ENCODE results near the gene ABCA4.

ABCA4 gene

DNA sequence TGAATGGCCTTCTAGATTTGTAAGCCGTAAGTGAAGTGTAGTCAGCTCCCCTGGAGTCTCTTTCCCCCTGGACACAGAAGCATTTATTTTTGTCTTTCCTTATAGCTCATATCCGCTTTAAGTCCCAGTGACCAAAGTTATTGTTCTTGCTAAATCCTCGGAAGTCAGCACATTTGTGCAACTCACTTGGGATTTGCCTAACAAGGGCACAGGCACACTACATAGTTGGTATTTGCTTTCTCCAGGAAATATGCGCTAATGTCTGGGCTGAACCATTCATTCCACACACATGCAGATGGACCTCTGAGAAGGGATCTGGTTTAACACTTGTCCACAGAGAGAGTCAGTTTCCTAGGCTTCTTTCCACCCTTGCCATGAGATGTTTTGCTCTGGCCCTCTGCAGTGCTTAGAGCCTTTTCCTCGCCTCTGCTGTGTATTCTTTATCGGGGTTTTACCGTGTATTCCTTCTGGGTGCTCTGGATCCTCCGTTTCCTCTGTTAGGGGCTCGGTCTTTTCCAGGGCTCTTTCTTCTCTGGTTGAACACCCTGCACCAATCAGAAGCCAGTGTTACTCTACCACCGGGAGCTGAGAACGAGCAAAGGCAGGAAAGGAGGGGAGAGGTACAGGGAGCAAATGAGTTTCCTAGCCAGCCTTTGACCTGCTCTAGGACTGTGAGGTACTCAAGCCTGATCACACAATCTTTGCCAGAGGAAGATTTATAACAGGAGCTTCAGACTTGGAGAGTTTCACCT, 72.4 kb downstream of the ABCA4 start:
- TF ChIP-seq, protein P1, sequence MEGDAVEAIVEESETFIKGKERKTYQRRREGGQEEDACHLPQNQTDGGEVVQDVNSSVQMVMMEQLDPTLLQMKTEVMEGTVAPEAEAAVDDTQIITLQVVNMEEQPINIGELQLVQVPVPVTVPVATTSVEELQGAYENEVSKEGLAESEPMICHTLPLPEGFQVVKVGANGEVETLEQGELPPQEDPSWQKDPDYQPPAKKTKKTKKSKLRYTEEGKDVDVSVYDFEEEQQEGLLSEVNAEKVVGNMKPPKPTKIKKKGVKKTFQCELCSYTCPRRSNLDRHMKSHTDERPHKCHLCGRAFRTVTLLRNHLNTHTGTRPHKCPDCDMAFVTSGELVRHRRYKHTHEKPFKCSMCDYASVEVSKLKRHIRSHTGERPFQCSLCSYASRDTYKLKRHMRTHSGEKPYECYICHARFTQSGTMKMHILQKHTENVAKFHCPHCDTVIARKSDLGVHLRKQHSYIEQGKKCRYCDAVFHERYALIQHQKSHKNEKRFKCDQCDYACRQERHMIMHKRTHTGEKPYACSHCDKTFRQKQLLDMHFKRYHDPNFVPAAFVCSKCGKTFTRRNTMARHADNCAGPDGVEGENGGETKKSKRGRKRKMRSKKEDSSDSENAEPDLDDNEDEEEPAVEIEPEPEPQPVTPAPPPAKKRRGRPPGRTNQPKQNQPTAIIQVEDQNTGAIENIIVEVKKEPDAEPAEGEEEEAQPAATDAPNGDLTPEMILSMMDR (conservative IDR thresholded peaks at IDR 0.05; ENCODE audit: low read depth, low read length): no peak
- DNase-seq (ENCODE audit: low read depth): peak; percentile 85
- no peak overlapping the region for H3K4me3 ChIP-seq (ENCODE audit: low read length)

DNA sequence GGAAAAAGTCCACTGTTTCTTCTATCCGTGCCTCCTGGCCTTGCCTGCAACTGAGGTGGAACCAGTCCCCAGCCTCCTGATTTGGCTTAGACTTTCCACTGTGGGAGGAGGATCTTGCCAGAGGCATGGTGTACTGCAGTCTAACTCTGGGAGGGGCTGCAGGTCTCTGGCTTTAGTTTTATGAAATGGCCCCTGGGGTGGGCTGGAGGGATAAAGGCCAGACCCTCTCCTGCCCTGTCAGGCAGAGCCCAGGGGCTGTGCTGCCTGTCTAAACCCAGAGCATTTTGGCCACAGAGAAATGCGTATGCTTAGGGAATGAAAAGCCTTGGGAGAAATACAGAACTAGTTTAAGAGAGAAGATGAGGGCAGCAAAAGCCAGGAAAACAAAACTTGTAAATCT, 73.0 kb downstream of the ABCA4 start:
- TF ChIP-seq, protein P1 (conservative IDR thresholded peaks at IDR 0.05; ENCODE audit: low read depth, low read length): peak; percentile 2
- no peak for DNase-seq (ENCODE audit: low read depth)
- H3K4me3 ChIP-seq (ENCODE audit: low read length): no peak overlapping the region

DNA sequence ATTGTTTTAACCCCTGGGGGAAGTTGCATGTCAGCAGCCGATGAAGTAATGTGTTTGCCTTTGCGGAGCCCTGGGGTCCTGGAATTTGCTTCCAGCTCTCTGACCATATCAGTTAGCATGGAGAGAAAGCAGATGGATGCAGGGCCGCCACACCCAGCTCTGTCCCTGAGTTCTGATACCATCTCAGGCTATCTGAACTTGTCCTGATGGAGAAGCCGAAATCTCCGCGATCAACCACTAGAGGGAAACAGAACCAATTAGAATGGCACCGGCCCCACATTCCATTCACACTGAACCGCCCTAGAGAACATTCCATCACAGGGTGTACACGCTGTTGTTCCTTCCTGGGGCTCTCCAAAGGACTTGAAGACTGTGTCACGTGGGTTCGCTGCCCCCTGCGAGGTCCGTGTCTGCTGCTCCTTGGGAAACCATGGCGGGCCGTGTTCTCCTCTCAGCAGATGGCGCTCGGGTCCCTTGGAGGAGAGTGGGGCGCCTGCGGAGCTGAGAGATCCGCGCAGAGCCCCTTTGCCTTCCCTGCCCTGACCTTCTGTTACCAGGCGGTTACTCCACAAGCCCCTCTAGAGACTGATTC, 75.4 kb downstream of the ABCA4 start:
- peak; percentile 90 for DNase-seq (ENCODE audit: low read depth)
- no peak overlapping the region for H3K4me3 ChIP-seq (ENCODE audit: low read length)
- TF ChIP-seq, protein P1 (conservative IDR thresholded peaks at IDR 0.05; ENCODE audit: low read depth, low read length): peak; percentile 72

DNA sequence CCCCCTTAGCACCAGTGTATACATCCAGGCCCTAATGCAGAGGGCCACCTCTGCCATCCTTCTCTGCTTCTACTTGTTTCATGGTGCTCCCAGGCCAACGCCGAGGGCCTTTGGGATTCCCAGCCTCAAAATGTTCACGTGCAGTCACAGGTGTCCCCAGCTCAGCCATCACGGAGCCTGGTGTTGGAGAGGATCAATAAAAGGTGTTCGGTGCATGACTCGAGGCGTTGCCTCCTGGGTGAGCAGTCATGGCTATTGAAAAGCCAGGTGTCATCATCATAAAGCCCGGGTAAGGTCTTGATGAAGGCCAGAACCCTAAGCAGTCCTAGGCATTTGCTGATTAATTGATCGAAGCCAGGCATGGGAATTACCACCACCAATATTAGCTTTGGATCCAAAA, 76.1 kb downstream of the ABCA4 start:
- TF ChIP-seq, protein P1 (conservative IDR thresholded peaks at IDR 0.05; ENCODE audit: low read depth, low read length): no peak
- DNase-seq (ENCODE audit: low read depth): no peak
- H3K4me3 ChIP-seq (ENCODE audit: low read length): no peak overlapping the region

DNA sequence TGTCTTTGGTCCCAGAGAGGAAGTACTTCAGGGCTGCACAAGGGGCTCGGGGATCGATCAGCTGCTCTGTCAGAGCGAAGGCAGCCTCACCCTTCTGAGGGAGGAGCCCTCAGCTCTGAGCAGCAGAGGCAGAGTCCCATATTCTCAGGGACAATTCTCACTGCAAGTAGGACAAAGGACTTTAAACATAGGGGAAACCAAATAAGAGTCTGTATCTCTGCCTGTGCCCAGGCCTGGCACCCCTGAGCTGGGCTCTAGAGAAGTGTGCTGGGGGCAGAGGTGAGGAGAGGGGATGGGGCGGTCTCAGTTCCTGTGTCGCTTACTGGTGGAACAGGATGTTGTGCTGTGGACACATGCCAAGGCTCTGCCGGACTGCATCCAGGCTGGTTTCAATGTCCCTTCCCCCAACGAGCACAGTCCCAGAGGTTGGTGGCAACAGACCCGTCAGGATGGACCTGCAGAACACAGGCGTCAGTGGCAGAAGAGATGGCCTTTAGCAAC, 76.6 kb downstream of the ABCA4 start:
- DNase-seq (ENCODE audit: low read depth): no peak
- no peak overlapping the region for H3K4me3 ChIP-seq (ENCODE audit: low read length)
- TF ChIP-seq, protein P1 (conservative IDR thresholded peaks at IDR 0.05; ENCODE audit: low read depth, low read length): no peak

DNA sequence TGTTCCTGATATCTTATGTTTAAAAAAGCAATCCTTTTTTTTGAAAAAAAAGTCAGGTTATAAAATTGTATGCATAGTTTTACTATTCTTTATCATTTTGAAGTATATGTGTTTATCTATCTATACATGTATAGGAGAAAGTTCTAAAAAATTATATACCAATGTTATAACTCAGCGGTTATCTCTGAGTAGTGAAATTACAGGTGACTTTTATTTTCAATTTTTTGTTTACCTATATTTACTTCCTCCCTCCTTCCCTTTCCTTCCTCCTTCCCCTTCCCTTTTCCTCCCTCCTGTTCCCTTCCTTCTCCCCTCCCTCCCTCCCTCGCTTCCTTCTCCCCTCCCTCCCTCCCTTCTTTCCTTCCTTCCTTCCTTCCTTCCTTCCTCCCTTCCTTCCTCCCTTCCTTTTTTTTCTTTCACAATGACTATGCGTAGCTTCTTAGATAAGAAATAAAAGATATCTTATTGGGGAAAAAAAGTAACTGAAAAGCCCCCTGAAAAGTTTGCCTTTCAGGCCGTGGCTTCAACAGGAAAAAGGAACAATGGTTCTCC, 77.1 kb downstream of the ABCA4 start:
- TF ChIP-seq, protein P1 (conservative IDR thresholded peaks at IDR 0.05; ENCODE audit: low read depth, low read length): no peak

More for the DNA sequence above, 77.1 kb downstream of the ABCA4 start:
- DNase-seq (ENCODE audit: low read depth): no peak
- no peak overlapping the region for H3K4me3 ChIP-seq (ENCODE audit: low read length)

Measured in retinal pigment epithelial cell (primary cell).